GM19025 (cell line): Measurements from ENCODE around the gene DCAF11.

Source experiments
- ATAC-seq: cut with Tn5 transposase; IDR thresholded peaks from one replicate; pipeline ENCODE4 v1.9.1; 2021; ENCODE audit warnings: mild to moderate bottlenecking, low read depth, moderate library complexity; ENCODE audit not compliant: unreplicated experiment

Gene DCAF11

DNA sequence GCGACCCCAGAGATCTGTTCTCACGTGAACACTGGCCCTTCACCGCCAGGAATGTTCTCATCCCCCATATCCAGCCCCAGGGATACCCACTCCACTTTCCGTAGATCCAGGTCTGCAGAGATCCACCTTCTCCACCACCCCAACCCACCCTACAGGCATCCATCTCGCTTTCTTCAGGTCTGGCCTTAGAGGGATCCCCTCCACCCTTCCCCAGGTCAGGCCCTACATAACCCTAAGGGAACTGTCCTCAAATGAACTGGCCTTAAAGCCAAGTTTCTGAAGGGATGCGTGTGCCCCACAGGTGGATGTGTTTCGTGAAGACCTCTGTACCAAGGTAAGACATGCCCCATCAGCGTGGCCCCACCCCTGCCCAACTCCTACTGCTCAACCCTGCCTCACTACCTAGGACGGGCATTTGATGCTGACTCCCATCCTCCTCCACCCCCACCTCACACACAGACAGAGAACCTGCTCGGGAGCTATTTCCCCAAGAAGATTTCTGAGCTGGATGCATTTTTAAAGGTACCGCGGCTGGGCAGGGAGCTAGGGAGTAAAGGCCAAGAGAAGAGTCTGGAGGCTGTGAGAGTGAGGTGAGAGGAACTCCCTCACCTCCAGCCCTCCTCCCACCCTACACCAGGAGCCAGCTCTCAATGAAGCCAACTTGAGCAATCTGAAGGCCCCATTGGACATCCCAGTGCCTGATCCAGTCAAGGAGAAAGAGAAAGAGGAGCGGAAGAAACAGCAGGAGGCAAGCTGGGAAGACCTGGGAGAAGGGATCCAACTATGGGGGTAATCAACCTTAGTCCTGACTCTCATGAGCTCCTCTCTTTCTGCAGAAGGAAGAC lies 22.3 kb downstream of the DCAF11 start:
- ATAC-seq = no peak

DNA sequence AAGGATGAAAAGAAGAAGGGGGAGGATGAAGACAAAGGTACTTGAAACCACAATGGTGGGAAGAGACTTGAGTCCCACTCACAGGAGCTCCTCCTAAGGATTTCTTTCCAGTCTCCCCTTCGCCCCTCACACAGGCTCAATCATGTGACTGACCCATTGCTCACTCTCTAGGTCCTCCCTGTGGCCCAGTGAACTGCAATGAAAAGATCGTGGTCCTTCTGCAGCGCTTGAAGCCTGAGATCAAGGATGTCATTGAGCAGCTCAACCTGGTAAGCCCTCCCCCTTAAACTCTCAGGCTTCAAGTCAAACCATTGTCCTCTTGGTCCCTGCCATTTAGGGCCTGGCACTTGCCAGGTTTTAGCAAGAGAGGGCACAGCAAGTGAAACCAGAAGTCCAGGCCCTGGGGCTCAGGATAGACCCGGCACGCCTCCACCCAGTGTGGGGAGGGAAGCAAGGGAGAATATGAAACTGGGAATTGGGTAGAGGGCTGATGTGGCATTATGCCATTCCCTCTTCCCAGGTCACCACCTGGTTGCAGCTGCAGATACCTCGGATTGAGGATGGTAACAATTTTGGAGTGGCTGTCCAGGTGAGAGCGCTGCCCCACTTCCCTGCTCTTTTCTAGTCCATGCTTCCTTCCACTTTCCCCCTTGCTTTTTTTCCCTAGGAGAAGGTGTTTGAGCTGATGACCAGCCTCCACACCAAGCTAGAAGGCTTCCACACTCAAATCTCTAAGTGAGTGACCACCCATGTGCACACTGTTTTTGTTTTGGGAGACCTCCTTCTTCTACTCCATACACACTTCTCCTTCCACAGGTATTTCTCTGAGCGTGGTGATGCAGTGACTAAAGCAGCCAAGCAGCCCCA lies 23.2 kb downstream of the DCAF11 start:
- ATAC-seq = no peak

DNA sequence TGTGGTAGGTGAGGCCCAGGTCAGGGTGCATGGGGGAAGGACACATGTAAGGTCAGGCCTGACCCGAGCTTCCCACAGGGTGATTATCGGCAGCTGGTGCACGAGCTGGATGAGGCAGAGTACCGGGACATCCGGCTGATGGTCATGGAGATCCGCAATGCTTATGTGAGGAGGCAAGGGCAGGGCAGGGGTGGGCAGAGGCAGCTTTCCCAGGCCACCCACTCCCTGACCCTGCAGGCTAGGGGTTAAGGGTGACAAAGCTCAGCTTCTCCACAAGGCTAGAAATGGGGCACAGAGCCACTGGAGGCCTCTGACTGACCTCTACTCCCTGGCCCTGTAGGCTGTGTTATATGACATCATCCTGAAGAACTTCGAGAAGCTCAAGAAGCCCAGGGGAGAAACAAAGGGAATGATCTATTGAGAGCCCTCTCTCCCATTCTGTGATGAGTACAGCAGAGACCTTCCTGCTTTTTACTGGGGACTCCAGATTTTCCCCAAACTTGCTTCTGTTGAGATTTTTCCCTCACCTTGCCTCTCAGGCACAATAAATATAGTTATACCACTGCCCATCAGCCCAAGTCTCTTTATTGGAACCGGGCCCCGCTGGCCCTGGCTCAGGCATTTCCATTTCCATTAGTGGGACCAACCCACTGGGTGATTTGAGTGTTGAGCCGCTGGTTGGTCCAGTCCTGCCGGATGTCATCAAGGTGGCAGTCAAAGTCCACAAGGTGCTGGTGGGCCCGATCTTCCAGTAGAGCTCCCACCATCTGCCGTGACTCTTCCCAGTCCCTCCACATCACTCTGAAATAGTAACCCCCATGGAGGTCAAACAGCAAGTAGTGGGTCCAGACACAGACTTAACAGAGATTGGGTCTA lies 24.1 kb downstream of the DCAF11 start:
- no peak for ATAC-seq

DNA sequence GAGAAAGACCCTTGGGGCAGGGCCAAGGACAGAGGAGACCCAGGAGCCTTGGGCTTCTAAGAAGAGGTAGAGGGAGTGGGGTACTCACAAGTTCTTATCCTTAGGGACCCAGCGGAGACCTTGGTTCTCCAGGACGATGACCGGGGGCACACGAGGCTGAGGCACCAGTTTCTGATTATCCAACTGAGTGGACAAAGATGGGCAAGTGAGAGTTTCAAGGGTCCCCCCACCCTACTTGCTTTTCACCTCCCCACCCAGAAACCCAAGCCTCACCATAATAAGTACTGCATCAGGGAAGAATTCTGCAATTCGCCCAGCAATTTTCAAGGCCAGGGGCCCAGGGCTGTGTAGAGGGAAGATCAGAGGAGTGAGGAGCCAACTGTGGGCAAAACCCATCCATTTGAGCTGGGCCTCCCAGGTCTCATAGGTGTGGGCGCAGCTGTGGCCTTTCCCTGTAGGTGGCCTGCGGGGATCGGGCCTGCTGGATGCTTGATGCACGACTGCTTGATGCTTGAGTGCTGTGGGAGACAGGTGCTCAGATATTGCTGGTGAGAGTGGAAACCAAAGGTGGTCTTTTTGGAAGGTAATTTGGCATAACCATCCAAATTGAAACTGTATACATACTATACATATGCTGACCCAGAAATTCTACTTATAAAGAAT lies 24.8 kb downstream of the DCAF11 start:
- ATAC-seq = no peak

DNA sequence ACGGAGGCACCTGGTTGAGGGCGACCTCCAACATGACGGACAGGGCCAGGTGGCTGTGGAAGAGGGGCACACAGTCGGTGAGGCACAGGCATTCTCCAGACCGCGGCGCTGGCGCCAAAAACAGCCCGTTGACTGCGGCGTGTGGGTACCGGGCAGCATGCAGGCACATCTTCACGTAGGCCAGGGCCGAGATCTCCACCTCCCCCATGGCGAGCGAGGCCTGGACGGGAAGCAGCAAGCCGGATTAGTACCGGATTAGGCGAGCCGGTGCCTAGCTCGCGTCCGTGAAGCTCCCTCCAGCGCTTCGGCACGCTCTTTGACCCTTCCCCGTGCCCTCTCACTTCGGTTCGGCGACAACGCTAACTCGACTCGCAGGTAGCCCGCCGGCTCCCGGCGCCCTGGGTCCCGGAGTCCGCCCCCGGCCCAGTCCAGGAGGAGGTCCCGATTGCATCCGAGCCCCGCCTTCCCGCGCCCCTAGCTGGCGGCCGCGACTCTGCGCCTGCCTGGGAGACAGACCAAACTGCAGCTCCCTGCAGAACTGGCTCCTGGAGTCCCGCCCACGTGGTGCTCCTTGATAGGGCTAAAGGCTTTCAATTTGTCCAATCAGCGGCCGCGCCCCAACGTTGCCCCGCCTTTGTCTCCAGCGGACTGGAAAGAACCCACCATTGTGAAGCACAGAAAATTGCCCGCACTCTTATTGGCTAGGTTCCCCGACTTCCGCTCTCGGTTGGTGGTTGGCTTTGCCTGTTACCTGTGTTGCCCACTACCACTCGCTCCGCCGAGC lies 26.7 kb downstream of the DCAF11 start, which contains the start of gene EMC9:
TSS of gene EMC9 (minus strand) at position 495 of the 784 bp plus-strand sequence. CDS start at position 208, 287 bp downstream.
- ATAC-seq = peak; percentile 90

DNA sequence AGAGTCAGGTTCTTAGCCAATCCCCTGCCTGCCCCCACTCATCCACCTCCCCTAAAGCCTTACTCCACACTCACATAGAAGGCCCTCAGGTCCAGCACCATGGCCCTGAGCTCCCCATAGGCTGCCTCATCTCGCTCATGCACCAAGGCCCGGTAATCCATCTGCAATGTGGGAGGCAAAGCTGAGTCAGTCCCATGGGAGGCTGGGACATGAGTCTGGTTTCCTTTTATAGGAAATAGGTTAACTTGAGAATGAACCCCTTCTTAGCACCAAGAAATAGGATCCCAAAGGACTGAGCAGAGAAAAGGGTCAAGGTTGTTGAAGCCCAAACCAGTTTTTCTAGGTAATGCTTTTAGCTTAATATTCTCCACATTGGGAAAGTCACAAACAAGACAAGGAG lies 28.9 kb downstream of the DCAF11 start:
- ATAC-seq = no peak

DNA sequence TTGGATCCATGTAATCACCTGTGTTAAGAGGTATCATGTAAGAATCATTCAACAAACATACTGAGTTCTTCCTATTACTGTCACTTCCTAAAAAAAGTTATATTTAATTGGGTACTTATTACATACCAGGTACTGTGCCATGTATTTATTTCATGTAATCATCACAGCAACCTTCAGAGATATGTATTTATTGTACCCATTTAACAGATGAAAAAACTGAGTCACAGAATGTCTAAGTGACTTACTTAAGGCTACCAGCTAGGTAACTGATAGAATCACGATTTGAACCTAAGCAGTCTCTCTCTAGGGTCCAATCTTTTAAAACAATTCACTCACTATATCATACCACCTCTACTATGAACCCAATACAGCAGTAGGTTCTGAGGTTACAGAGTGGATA lies 29.9 kb downstream of the DCAF11 start:
- ATAC-seq = no peak

DNA sequence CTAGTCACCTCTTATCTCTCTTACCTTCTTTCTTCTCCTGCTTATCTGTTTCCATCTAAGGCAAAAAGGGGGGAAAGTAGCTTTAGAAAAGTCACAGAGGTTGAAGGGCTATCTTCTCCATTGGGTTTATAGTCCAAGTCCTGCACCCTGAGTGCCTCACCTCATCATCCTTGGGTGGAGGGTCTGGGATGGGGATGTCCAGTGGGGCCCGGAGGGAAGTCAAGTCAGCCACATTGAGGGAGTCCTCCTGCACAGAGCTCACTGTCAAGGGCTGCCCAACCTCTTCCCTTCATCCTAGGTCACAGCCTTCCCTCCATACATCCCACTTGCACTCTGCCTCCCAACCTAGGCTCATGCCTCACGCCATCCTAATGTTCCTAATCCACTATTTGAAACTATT lies 30.6 kb downstream of the DCAF11 start:
- ATAC-seq = no peak

DNA sequence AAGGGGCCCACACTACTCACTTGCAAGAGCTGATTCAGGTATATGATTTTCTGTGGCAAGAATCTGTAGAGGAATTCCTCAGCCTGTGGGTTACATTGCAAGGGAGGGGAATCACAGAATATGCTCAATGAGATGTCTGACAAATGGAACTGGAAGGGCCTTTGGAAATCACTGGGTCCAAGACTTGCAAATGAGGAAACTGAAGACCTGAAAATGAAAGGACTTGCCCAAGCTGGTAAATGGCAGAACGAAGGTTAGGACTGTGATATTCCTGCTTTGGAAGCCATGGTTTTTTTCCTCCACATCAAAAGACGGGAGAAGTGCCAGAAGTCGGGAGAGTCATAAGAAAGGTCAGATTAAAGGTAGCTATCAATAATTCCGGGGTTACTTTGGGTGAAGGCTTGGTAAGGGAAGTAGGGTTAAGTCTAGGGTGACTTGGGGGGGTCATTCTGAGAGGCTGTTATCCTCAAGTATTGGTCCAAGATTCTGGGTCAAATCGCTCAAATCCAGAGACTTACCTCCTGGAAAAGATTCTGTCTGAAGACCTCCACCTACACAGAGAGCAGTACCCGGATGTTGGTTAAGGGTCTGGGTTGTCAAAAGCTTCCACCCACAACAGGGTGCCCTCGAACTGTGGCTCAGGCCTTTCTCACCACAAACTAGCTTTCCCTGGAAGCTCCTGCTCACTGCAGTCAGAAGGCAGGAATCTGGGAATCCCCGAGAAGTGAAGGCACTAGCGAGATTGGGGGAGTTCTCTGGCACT lies 31.3 kb downstream of the DCAF11 start:
- no peak for ATAC-seq

DNA sequence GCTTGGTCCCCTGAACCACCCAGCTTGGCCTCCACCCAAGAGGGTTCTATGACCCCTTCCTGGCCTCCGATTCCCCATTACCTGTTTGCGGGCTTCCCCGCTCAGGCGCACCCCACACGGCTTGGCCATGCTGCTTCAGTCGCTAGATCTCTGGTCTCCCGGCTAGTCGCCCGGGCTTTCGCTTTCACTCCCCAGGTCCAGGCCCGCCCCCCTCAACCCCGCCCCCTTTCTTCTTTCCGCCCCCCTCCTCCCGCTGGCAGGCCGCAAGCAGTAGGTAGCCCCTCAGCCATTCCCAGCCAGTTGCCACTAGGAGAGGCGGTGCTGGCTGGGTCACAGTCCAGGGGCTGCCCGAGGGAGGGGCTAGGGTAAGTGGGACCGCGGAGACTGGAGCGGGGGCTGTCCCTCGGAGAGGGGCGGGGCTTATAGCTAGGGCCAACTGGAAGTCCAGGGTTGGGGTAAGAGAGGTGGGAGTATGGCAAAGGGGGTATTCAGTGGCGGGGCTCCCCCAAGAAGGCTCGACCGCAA lies 31.9 kb downstream of the DCAF11 start, which contains the start of gene PSME2:
TSS of gene PSME2 (minus strand) at position 158 of the 525 bp plus-strand sequence. CDS start at position 129, 29 bp downstream.
- peak; percentile 49 for ATAC-seq

DNA sequence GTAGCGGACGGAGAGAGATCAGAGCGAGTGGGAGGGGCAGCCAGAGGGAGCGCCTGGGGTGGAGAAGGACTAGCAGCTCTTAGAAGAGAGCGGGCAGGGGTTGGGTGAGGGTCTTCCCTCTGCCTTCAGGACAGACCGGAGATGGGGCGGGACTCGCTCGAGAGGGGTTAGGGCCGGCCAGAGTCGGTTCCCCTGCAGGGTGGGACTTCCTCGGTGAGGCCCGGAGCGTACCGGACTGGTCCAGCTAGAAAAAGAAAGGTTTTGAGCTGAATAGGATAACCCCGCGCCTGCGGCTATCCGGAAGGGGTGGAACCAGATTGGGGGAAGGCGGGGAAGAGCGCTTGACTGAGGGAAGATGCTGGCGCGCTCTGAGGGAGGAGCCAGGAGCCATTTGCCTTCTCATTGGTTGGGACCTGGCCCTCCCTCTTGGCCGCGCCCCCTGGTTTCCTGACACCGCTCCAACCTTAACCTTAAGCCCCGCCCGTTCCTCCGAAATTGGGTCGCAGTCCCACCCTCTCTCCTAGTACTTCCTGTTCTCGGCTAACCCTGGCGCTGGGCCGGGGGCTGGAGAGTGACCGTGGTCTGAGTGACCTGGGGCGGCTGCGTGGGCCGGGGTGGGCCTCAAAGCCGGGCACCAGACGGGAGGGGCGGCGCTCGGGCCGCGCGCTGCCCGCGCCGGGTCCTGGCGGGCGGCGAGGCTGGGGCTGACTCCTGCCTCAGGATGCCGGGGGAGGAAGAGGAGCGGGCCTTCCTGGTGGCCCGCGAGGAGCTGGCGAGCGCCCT lies 32.6 kb downstream of the DCAF11 start, which contains the start of gene RNF31:
TSS of gene RNF31 (plus strand) at position 521 of the 783 bp plus-strand sequence. CDS start at position 722, 201 bp downstream.
- ATAC-seq = peak; percentile 77

DNA sequence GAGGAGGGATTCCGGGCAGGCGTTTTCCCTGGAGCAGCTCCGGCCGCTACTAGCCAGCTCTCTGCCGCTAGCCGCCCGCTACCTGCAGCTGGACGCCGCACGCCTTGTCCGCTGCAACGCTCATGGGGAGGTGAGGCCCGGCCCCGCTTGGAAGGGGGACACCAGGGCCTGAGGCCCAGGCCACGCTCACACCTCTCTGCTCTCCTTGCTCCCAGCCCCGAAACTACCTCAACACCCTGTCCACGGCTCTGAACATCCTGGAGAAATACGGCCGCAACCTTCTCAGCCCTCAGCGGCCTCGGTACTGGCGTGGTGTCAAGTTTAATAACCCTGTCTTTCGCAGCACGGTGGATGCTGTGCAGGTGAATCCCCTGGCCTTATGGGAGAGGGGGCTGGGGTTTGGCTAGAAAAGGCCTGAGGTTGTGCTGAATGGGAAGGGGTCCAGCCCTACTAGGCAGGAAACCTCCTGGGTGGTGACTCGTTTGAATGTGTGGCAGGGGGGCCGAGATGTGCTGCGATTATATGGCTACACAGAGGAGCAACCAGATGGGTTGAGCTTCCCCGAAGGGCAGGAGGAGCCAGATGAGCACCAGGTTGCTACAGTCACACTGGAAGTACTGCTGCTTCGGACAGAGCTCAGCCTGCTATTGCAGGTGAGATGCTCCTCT lies 33.3 kb downstream of the DCAF11 start:
- ATAC-seq = no peak

DNA sequence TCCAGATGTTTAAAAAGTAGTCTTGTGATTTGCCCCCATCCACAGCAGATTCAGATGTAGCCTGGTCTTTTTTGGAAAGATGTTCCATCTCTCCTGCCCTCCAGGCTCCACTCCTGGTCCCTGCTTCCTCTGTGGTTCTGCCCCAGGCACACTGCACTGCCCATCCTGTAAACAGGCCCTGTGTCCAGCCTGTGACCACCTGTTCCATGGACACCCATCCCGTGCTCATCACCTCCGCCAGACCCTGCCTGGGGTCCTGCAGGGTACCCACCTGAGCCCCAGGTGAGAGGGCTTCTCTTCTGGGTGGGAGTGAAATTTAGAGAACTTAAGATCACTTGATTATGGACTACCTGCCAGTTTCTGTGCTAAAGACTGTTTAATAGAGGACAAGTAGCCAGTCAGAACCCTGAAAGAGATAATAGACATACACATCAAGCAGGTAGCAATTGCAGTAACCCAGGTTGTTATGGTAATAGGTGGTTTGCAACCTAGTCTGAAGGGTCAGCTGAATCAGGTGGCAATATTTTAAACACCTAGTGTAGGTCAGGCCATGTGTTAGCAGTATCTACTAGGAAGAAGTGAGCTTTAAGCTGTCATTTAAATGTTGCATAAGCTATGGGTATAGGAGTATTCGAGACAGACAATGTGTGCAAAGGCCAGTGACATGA lies 34.9 kb downstream of the DCAF11 start:
- no peak for ATAC-seq

DNA sequence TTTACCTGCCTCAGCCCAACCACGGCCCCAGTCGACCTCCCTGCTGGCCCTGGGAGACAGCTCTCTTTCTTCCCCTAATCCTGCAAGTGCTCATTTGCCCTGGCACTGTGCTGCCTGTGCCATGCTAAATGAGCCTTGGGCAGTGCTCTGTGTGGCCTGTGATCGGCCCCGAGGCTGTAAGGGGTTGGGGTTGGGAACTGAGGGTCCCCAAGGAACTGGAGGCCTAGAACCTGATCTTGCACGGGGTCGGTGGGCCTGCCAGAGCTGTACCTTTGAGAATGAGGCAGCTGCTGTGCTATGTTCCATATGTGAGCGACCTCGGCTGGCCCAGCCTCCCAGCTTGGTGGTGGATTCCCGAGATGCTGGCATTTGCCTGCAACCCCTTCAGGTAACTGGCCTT lies 35.5 kb downstream of the DCAF11 start:
- ATAC-seq = no peak

DNA sequence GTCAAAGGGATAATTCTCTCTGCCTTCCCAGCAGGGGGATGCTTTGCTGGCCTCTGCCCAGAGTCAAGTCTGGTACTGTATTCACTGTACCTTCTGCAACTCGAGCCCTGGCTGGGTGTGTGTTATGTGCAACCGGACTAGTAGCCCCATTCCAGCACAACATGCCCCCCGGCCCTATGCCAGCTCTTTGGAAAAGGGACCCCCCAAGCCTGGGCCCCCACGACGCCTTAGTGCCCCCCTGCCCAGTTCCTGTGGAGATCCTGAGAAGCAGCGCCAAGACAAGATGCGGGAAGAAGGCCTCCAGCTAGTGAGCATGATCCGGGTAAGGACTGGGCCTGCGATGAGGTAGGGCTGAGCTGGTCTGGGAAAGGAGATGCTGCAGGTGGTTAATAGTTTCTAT lies 36.0 kb downstream of the DCAF11 start:
- ATAC-seq = no peak

DNA sequence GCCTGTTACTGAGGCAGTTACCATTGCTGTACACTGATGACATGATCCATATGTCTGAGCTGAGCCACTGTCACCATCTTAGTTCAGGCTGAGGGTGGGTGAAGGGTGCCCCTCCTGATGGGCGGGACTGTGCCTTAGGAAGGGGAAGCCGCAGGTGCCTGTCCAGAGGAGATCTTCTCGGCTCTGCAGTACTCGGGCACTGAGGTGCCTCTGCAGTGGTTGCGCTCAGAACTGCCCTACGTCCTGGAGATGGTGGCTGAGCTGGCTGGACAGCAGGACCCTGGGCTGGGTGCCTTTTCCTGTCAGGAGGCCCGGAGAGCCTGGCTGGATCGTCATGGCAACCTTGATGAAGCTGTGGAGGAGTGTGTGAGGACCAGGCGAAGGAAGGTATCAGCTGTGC lies 36.4 kb downstream of the DCAF11 start:
- ATAC-seq = no peak
